Measurements from ENCODE around the gene PIGN. TPM values are rescaled to one million over a fixed set of nuclear protein-coding genes. Genes with fewer than 3 reads are reported as not detected.
A peak's percentile ranks its signal among the peaks of the same experiment; 100 is the strongest.

Gene PIGN
- total RNA-seq, 3 donors from 2014 or later: 29.5 to 40.4 (median 36.3) TPM

- Histone ChIP-seq H3K36me3 (ENCODE audit: low read depth) (no peaks in the 10 kb centered on the region), H3K4me1 (ENCODE audit: low read depth) (no peaks in the 10 kb centered on the region), H3K9me3 (no peaks in the 10 kb centered on the region), H3K4me3 (no peak overlapping the region)
- ATAC-seq (peak; percentile 91), DNase-seq (no peak)
- intact Hi-C loops (cut with DNase I, micrococcal nuclease): no loop called here
- no peak for TF ChIP-seq CTCF (IDR thresholded peaks at IDR 0.05)
Measured at GRCh38 chr18:62072370-62072769, 114.5 kb downstream of the PIGN start.

GRCh38 chr18:62071071-62071470 lies 115.8 kb downstream of the PIGN start:
- Histone ChIP-seq H3K4me1 (ENCODE audit: low read depth) (no peaks in the 10 kb centered on the region), H3K36me3 (ENCODE audit: low read depth) (no peaks in the 10 kb centered on the region), H3K9me3 (no peaks in the 10 kb centered on the region), H3K4me3 (no peak overlapping the region)
- ATAC-seq: no peak
- TF ChIP-seq CTCF (IDR thresholded peaks at IDR 0.05): no peak
- DNase-seq: no peak
- intact Hi-C loops (cut with DNase I, micrococcal nuclease): no loop called here

- intact Hi-C loops (cut with DNase I, micrococcal nuclease): no loop called here
- Histone ChIP-seq H3K4me3 (no peak overlapping the region), H3K4me1 (ENCODE audit: low read depth) (no peaks in the 10 kb centered on the region), H3K9me3 (no peaks in the 10 kb centered on the region), H3K36me3 (ENCODE audit: low read depth) (no peaks in the 10 kb centered on the region)
- no peak for ATAC-seq
- DNase-seq: no peak
- TF ChIP-seq CTCF (IDR thresholded peaks at IDR 0.05): no peak
Measured at GRCh38 chr18:62070302-62070701, 116.6 kb downstream of the PIGN start.

GRCh38 chr18:62069556-62069955 lies 117.3 kb downstream of the PIGN start:
- DNase-seq: no peak
- no peak for ATAC-seq
- Histone ChIP-seq H3K9me3 (no peaks in the 10 kb centered on the region), H3K36me3 (ENCODE audit: low read depth) (no peaks in the 10 kb centered on the region), H3K4me3 (no peak overlapping the region), H3K4me1 (ENCODE audit: low read depth) (no peaks in the 10 kb centered on the region)
- TF ChIP-seq CTCF (IDR thresholded peaks at IDR 0.05): no peak
- intact Hi-C loops (cut with DNase I, micrococcal nuclease): no loop called here

GRCh38 chr18:62066102-62066818 lies 120.6 kb downstream of the PIGN start:
- Histone ChIP-seq H3K9me3 (no peaks in the 10 kb centered on the region), H3K4me3 (no peak overlapping the region), H3K4me1 (ENCODE audit: low read depth) (no peaks in the 10 kb centered on the region), H3K36me3 (ENCODE audit: low read depth) (no peaks in the 10 kb centered on the region)
- no peak for TF ChIP-seq CTCF (IDR thresholded peaks at IDR 0.05)
- no peak for ATAC-seq
- DNase-seq: no peak
- intact Hi-C loops (cut with DNase I, micrococcal nuclease): no loop called here

- H3K36me3 ChIP-seq (ENCODE audit: low read depth): no peaks in the 10 kb centered on the region
- intact Hi-C loops (cut with DNase I, micrococcal nuclease): no loop called here
- H3K4me1 ChIP-seq (ENCODE audit: low read depth): no peaks in the 10 kb centered on the region
- ATAC-seq (no peak), DNase-seq (no peak)
- TF ChIP-seq CTCF (IDR thresholded peaks at IDR 0.05): no peak
- H3K9me3 ChIP-seq: no peaks in the 10 kb centered on the region
- no peak overlapping the region for H3K4me3 ChIP-seq
Measured at GRCh38 chr18:62064361-62064760, 122.5 kb downstream of the PIGN start.
